HG03565 (cell line): ENCODE measurements around the gene AFAP1L1.

Experiments used
- ATAC-seq: cut with Tn5 transposase; IDR thresholded peaks from one replicate; pipeline ENCODE4 v1.9.1; 2021; ENCODE audit warnings: mild to moderate bottlenecking, moderate library complexity; ENCODE audit not compliant: unreplicated experiment

The AFAP1L1 gene

DNA sequence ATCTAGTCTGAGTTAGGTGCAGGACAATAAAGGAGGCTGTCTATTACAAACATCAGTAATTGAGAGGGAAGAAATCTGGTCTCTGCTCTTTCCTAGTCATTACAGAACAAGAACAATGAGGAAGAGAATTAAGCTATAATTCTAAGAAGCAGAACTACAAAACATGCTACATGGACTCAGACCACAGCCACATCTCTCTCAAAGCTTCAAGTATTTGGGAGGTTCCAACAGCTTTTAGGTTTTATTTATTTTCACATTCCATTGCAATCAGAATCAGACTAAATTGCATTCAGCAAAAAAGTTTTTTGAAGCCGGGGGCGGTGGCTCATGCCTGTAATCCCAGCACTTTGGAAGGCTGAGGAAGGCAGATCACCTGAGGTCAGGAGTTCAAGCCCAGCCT, 72.5 kb downstream of the AFAP1L1 start:
- ATAC-seq: no peak

DNA sequence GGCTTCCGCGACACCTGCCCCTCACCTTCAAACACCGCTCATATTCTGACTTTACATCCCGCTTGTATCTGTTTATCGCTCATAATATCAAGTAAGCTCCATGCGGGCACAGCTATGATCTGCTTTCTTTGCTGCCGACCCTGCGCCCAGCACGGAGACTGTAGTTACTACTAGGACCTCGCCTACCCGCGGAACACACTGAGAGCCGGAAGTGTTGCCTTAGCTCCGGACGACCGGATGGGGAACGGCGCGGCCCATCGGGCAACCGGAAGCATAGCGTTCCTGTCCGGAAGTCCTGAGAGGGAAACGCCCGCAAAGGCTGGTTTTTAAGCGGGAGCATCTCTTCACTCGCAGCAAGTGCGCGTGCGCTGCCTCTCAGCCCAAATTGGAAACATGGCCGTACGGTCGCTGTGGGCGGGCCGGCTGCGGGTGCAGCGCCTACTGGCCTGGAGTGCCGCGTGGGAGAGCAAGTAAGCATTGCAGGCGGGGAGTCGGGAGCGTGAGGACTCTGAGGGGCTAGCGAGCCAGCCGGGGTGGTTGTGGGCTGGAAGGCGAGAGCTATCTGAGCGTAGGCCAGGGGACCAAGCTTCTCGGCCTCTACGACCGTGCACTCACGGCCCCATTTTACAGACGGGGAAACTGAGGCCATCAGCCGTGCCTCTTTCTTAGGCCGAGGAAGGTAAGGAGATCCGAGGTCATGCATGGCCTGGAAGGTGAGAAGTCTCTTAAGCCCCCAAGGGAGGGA, 73.7 kb downstream of the AFAP1L1 start, which contains the start of gene GRPEL2:
TSS of gene GRPEL2 (plus strand) at position 353 of the 745 bp plus-strand sequence. CDS start at position 394, 41 bp downstream.
- peak; percentile 96 for ATAC-seq

- no peak for ATAC-seq
Measured at GRCh38 chr5:149345892-149346222, 74.2 kb downstream of the AFAP1L1 start.

DNA sequence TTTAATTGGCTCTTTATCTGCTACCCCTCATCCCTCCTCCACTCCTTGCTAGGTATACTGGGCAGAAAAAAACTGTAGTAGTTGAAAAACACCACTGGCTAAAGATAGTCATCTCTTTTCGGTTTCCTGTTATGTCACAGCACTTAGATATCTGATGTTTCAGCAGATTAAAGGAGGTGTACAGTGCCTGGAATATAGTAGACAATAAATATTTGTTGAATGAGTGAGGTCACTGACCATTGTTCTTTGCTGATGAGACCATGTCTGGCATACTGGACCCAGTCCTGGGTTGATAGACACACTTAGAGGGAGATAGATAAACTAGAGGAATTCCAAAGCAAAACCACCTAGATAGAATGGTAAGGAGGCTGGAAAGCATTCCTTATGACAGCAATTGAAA, 76.9 kb downstream of the AFAP1L1 start:
- ATAC-seq: no peak

DNA sequence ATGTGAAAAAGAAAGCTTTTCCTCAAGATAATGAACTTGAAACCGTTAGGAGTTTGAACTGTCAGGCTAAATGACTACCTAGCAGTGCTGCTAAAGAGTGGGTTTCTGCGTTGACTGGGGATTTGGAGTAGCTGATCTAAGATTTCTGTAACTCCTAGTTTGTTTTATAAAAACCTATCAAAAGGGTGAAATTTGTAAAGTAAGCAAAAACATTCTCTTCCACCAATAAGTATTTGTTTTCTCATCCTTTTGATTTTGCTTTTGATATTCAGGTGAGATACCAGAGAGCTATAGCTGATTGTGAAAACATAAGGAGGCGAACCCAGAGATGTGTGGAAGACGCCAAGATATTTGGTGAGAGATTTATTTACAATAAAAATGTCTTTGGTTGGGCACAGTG, 77.7 kb downstream of the AFAP1L1 start:
- no peak for ATAC-seq

DNA sequence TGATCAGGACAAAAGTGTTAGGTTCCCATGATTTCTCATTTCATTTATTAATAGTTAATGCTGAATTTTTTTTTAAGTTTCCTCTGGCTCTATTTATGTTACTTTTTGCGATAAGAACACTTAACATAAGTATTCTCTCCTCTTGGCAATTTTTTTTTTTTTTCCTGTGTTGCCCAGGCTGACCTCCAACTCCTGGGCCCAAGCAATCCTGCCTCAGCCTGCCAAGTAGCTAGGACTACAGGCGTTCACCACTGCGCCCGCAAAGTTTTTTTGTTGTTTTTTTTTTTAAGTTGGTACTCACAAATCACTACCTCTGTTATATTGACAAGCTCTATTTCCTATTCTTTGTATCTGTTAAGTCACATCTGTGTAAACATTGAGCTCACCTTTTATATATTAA, 80.5 kb downstream of the AFAP1L1 start:
- ATAC-seq: no peak

- no peak for ATAC-seq
Measured at GRCh38 chr5:149353911-149354310, 82.3 kb downstream of the AFAP1L1 start.

DNA sequence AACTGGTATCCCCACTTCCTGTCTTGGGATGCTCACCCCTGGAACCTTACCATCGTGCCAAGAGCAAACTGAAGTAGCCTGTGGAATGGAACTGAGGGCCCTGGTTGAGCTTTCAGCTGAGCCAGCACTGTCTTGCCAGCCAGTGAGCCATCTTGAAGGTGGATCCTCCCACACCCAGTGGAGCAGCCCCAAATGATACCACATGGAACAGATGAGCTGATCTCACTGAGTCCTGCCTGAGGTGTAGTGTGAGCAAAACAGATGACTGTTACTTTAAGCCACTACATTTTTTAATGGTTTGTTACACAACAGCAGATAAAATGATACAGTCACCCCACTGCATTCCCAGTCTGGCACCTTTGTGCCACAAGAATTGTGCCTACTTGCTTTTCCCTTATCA, 84.0 kb downstream of the AFAP1L1 start:
- ATAC-seq: no peak

- ATAC-seq: no peak
Measured at GRCh38 chr5:149356391-149356790, 84.7 kb downstream of the AFAP1L1 start.

GRCh38 chr5:149357370-149358293, 86.0 kb downstream of the AFAP1L1 start, which contains the start of gene PCYOX1L:
TSS of gene PCYOX1L (plus strand) at chr5:149358046. CDS start at chr5:149358069, 23 bp downstream.
- ATAC-seq: peak; percentile 98

DNA sequence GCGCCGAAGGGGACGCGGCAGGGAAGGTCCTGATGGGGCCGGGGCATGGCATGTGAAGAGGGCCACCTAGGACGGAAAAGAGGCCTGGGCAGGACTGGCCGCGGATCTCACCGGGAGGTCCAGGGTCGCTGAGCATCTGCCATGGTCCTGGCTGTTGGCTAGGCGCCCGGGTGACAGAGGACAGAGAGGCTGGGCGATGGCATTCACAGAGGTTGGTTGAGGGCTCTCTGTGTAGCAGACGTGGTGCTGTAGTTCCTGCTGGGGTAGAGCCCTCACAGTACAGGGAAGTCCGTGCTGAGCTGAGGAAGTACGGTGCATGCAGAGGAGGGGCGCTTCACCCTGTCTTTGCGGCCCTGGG, 86.6 kb downstream of the AFAP1L1 start:
- ATAC-seq: no peak

- ATAC-seq: no peak
Measured at GRCh38 chr5:149358868-149359495, 87.3 kb downstream of the AFAP1L1 start.

GRCh38 chr5:149360272-149360671, 88.6 kb downstream of the AFAP1L1 start:
- no peak for ATAC-seq

- ATAC-seq: no peak
Measured at GRCh38 chr5:149362541-149362940, 90.9 kb downstream of the AFAP1L1 start.

DNA sequence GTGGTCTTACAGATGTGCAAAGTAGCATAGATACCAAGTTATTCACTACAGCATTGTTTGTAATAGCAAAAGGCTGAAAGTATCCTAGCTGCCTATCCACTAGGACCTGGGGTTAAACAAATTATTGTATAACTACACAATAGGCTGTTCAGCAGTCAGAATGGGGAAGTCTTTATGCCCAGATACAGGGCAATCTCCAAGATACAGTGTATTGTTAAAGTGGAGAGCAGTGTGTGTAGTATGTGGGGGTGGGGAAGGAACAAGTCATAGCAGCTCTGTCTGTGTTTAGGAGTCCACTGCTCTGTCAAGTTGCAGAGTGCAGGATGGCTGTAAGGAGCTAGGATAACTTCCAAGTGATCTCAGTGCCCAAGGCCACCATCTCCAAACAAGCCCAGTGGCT, 91.7 kb downstream of the AFAP1L1 start:
- ATAC-seq: no peak

- no peak for ATAC-seq
Measured at GRCh38 chr5:149363936-149364335, 92.3 kb downstream of the AFAP1L1 start.

DNA sequence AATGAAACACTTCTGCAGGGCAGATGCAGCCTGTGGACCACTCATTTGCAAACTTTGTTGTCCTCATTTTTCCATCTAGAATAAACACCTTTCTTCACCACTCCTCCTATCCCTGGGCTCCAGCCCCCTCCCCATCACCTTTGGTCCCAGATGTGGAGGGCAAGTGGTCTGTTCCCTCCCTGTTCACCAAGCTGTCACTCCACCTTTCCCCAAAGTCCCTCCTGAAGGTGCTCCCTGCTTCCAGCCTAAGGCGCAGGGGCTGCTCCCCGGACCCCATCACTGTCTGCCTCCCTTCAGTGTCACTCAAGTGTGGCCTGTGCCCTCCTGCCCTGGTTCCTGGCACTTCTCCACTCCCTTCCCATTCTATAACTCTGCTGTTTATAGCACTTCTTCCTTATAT, 93.1 kb downstream of the AFAP1L1 start:
- ATAC-seq: no peak

- no peak for ATAC-seq
Measured at GRCh38 chr5:149365418-149365817, 93.8 kb downstream of the AFAP1L1 start.

DNA sequence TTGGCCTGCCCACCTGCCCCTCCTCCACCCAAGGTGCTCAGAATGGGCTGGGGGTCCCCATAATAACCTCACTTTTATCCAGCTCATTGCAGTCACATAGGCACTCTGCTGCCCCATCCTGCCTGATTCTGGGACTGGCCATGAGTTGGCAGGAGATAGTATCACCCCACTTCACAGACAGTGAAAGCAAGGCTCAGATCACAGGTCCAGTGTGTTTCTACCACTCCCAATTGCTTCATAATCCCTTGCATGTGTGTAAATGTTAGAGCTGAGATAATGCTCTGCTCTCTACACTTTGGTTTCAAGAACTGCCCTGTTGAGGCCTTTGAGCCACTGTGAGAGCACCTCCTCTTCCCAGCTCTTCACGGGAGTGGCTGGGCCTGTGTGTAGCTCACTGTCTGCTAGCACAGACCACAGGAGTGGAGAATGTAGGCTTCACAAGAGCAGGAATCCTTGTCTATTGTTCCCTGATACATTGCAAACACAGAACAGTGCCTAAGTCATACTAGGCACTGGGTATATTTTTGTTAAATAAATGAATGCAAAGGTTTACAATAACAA, 94.6 kb downstream of the AFAP1L1 start:
- ATAC-seq: no peak

- peak; percentile 50 for ATAC-seq
Measured at GRCh38 chr5:149367249-149367971, 95.8 kb downstream of the AFAP1L1 start.
